Measurements from ENCODE around the gene FAM124B.
"Not testable (repeated sequence)": the region's sequence is repeated elsewhere in the genome, so short reads cannot be mapped to it uniquely, and the experiment has no call there.

The FAM124B gene

DNA sequence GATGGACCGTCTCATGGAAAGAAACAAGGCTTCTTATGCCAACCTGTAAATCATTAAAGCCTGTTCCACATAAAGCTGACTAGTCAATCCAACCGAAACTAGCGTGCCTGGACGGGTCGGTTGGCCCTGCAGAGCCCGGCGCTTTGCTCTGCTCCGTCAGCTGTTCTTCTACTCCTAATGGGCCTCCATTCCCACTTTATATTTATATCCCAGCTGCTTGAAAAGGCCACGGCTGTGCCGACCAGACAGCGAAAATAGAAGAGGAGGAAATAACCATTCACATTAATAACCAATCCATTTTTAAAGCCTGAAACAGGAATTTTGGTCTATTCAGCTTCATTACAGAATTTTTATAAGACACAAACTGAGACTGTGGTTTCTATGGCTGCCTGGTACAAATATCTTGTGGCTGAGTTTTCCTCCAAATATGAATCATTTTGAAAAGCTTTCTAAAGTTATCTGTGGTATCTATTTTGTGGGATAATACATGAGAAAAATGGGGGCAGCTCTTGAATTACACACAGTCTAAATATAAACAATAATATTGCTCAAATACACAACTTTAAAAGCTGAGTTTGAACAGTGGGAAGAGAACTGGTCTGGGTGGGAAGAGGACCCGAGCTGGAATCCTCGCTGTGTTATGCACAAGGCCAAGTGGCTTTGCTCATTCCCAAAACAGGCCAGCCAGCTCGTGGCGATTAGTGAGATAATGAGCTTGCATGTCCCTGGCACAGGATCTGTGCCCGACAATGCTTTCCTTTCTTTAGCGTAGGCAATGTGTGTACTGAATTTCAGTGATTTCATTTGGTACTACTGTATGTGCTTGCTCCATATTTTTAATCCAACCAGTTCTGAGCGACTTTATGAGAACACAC is 10.5 kb upstream of the FAM124B start:
- DNase-seq: no peak

- DNase-seq: no peak
Observed at GRCh38 chr2:224410946-224411561, 9.1 kb upstream of the FAM124B start.

DNA sequence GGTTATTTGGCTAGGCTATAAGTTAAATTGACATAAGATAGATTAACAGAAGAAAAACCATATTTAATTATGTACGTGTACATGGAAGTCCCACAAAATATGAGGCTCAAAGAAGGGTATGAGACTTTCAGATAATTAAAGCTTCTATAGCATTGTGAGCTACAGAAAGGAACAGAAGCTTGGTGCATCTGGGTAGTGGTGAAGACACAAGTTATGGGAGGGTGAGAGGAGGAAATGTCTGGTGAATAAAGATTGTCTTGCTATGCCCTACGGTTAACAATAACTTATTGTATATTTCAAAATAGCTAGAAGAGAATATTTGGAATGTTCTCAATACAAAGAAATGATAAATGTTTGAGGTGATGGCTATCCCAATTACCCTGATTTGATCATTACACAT is 6.8 kb upstream of the FAM124B start:
- DNase-seq: no peak

DNA sequence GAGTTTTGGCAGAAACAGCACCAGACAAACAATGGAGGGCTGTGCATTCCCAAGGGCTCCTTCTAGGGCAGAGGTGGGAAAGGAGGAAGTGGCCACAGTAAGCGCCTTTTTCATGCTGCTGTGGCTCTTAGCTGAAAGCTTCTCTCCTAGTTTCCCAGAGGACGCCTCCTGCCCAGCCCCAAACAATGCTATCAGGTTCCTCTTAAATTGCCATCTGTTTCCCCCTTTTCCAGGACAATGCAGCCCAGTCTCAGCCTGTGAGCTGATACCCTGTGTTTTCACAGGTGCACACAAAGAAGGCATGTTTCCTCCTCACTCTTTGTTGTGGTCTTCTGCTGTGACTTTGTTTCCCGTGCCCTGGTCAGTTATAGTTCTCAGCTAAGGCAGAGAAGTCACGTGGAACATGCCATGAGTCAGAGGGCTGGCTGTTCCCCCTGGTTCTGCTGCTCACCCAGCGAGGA is 5.4 kb upstream of the FAM124B start:
- no peak for DNase-seq

GRCh38 chr2:224405841-224406370 is 4.0 kb upstream of the FAM124B start:
- DNase-seq: no peak

GRCh38 chr2:224405412-224405811 is 3.5 kb upstream of the FAM124B start:
- no peak for DNase-seq

DNA sequence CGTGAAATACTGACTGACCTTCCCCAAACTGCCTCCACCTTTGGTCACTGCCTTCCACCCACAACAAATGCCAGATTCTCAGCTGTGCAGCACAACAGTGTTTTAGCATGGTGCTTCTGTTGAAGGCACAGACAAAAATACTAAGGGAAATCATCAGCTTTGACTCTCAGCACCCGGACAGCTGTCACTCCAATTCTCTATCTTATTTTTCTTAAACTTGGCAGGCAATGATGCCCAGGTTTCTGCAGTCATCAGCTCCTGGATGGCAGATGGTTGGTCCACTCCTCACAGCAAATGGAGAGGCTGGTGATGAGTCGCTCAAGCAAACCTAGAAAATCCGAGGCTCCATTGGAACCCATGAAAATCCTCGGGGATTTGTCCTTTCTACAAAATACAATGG is 2.9 kb upstream of the FAM124B start:
- no peak for DNase-seq

- no peak for DNase-seq
Observed at GRCh38 chr2:224403657-224404056, 1.8 kb upstream of the FAM124B start.

GRCh38 chr2:224400886-224401632 is 848 bp downstream of the FAM124B start:
- peak; percentile 3 for DNase-seq

DNA sequence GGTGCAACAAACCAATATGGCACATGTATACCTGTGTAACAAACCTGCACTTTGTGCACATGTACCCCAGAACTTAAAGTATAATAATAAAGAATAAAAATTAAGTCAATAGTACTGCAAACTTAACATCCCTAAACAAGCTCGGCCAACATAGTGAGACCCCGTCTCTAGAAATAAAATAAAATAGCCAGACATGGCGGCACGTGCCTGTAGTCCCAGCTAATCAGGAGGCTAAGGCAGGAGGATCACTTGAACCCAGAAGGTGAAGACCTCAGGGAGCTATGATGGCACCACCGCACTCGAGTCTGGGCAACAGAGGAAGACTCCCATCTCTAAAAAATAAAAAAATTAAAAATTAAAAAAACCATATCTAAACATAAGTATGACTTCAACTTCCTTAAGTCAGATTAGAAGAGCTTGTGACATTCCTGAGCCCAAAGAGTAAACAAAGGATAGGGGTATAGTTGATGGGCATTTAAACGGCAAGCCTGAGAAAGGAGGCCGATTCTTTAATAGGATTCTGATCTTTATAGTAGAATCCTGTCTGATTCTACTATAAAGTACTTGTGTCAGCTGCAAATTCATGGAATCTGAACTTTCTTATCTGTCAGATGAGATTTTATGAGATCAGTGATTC is 1.6 kb downstream of the FAM124B start:
- DNase-seq: no peak

GRCh38 chr2:224398289-224398688 is 3.6 kb downstream of the FAM124B start:
- DNase-seq: no peak

DNA sequence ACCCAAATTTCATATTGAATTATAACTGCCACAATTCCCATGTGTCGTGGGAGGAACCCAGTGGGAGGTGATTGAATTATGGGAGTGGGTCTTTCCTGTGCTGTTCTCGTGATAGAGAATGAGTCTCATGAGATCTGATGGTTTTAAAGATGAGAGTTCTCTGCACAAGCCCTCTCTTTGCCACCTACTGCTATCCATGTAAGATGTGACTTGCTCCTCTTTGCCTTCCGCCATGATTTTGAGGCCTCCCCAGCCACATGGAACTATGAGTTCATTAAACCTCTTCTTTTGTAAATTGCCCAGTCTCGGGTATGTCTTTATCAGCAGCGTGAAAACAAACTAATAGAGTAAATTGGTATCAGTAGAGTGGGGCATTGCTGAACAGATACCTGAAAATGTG is 4.8 kb downstream of the FAM124B start:
- DNase-seq: not testable (repeated sequence)

- DNase-seq: no peak
Observed at GRCh38 chr2:224395620-224396390, 6.1 kb downstream of the FAM124B start.

GRCh38 chr2:224393157-224393872 is 8.6 kb downstream of the FAM124B start:
- no peak for DNase-seq

DNA sequence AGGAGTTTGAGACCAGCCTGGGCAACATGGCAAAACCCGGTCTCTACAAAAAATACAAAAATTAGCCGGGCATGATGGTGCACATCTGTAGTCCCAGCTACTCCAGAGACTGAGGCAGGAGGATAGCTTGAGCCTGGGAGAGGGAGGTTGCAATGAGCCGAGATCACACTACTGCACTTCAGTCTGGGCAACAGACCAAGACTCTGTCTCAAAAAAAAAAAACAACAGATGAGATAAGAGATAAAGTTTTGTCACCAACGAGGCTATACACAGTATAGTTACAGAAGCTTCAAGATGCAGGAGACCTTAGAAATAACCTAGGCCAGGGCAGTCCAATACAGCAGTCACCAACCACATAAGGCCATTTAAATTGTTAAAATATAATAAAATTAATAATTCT is 9.4 kb downstream of the FAM124B start:
- no peak for DNase-seq

GRCh38 chr2:224389317-224389716 is 12.6 kb downstream of the FAM124B start:
- no peak for DNase-seq

- no peak for DNase-seq
Observed at GRCh38 chr2:224386876-224387275, 15.0 kb downstream of the FAM124B start.

DNA sequence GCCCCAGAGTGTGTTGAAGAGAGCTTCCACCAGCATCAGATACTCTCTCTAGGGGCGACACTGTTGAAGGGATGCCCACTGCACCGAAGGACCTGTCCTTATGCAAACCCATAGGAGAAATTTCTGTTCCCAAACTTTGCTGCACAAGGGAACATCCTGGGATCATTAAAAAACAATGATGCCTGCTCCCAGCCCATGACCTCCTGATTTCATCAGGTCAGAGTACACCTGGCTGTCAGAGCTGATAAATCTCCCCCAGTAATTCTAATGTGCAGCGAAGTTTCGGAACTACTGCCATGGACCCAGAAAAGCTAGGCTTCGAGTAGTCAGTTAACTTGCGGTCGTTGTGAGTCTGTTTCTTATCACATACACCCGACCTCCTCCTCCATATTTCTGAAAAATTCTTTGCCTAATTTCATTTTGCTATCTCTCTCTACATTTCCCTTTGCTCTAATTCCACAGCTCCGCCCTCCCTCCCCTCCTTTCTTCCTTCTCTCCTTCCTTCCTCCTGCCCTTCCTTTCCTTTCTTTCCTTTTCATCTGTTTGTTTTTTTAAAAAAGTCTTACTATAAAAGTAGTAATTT is 18.8 kb downstream of the FAM124B start:
- DNase-seq: no peak

GRCh38 chr2:224382280-224382647 is 19.6 kb downstream of the FAM124B start:
- DNase-seq: not testable (repeated sequence)

GRCh38 chr2:224381521-224382279 is 20.2 kb downstream of the FAM124B start:
- DNase-seq: no peak

Measured in stimulated activated CD4-positive, alpha-beta T cell treated with anti-CD3 and anti-CD28 coated beads, Interleukin-15, amount 100 ng/mL, for 24 hours (primary cell).